Duodenal mucosa (tissue), 2 donors: ENCODE data around the gene CCDC92.

Experiments used
- H3K27ac ChIP-seq: one replicate; pipeline ENCODE4 v1.7.0; 2013; ENCODE audit warnings: low read depth, low read length
- H3K27me3 ChIP-seq, 2 donors: one replicate each; pipeline ENCODE4 v1.7.0; 2013; ENCODE audit warnings: low read length in 2 of 2, control low read depth in 1 of 2; ENCODE audit not compliant: insufficient read depth in 2 of 2, control insufficient read depth in 1 of 2
- H3K36me3 ChIP-seq, 2 donors: one replicate each; pipeline ENCODE4 v1.7.0; 2013; ENCODE audit warnings: low read length in 2 of 2, control low read depth in 1 of 2; ENCODE audit not compliant: insufficient read depth in 2 of 2, control insufficient read depth in 1 of 2
- H3K4me1 ChIP-seq, 2 donors: one replicate each; pipeline ENCODE4 v1.7.0; 2013; ENCODE audit warnings: low read length in 2 of 2, control low read depth in 1 of 2; ENCODE audit not compliant: insufficient read depth in 2 of 2, control insufficient read depth in 1 of 2
- H3K4me3 ChIP-seq, 2 donors: one replicate each; pipeline ENCODE4 v1.7.0; 2013; ENCODE audit warnings: low read length in 2 of 2, low read depth in 1 of 2
- H3K9ac ChIP-seq, 2 donors: one replicate each; pipeline ENCODE4 v1.7.0; 2013; ENCODE audit warnings: low read length in 2 of 2, low read depth in 1 of 2
- H3K9me3 ChIP-seq, 2 donors: one replicate each; pipeline ENCODE4 v1.7.0; 2013; ENCODE audit warnings: low read length in 2 of 2, control low read depth in 1 of 2; ENCODE audit not compliant: control insufficient read depth in 1 of 2

Gene CCDC92

DNA sequence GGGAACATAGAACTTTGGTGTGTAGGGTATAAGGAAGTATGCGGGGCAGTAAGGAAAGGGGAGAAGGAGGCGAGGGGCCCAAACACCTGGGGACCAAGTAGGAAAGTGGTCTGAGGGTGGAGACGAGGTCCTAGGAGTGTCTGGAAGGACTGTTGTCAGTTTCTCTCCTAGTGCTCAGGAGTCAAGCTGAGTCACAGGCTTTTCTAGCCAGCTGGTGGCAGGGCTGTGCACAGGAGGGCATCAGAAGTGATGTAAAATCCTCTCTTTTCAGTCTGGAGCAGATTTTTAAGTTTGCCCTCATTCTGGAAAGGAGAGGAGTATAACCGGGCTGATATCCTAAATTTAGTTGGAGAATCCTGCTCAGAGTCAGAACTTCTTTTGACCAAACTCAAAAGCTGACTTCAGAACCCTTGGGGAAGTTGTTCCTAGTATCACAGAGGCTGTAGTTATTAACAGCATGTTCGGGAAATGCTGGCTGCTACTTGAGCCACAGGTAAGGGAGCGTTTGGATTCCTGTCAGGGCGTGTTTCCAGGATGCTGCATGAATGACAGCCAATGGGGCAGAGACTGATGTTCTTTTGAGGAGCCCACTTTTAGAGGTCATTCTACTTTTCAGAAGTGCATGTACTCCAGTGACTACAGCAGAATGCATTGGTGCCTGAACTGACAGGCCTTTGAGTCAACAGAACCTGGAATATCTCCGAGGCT lies 19.6 kb upstream of the CCDC92 start:
- Histone ChIP-seq H3K4me1 (peaks cover 54 to 67% of the 10 kb centered on the region in 2 donors), H3K27ac (no peak overlapping the region), H3K9me3 (no peaks in the 10 kb centered on the region), H3K4me3 (peak overlapping the region in 1 of 2 donors; percentile 6), H3K36me3 (peaks cover 14 to 38% of the 10 kb centered on the region in 2 donors), H3K9ac (no peak overlapping the region), H3K27me3 (no peaks in the 10 kb centered on the region)

DNA sequence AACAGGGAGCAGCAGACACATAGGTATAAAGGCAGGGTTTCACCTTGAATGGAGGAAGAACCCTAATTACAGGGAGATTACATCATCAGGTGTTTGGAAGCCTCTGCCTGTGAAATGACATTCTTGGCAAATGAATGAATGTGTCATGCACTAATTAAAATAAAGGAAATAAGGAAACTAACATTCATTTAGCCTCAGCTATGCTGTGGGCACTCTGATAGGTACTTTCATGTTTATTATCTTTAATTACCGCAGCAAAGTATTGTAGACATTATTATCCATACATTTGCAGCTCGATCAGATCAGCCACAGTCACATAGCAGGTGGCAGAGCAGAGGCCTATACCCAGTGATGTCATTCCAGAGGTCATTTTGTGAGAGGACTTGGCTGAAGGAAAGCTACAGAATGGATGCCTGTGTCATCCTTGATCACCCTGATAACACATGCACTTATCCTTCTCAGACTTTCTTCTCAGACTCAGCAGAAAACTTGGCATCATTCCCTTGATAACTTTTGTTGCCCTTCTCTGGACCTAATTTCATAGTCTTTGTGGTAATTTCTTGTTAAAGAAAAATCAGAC lies 18.8 kb upstream of the CCDC92 start:
- H3K27me3 ChIP-seq, result no peaks in the 10 kb centered on the region
- peak overlapping the region in 1 of 2 donors; percentile 6 for H3K4me3 ChIP-seq
- peaks cover 14 to 32% of the 10 kb centered on the region in 2 donors for H3K36me3 ChIP-seq
- no peak overlapping the region for H3K27ac ChIP-seq
- no peaks in the 10 kb centered on the region for H3K9me3 ChIP-seq
- peaks cover 62 to 75% of the 10 kb centered on the region in 2 donors for H3K4me1 ChIP-seq
- no peak overlapping the region for H3K9ac ChIP-seq

DNA sequence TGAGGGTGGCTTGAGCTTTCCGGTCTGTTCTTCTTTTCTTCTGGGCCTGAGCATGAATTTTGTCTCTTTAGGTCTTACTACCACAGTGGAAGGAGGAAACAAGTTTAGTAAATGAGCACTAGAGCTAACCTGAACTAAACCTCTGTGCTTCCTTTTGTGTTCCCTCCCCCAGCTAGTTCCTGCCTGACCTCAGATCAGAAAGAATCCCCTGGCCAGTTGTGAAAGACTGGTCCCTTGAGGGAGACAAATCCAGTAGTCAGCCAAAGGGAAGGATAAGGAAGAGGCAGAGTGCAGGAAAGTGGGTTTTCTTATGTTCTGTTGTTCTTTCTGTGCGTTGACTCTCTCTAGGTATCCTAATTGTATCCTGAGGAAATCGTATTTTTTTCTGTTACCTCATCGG lies 17.9 kb upstream of the CCDC92 start:
- H3K4me1 ChIP-seq, result peaks cover 57 to 74% of the 10 kb centered on the region in 2 donors
- H3K36me3 ChIP-seq, result peaks cover 10 to 24% of the 10 kb centered on the region in 2 donors
- H3K9me3 ChIP-seq, result no peaks in the 10 kb centered on the region
- H3K27me3 ChIP-seq, result no peaks in the 10 kb centered on the region
- peak overlapping the region in 1 of 2 donors; percentile 26 for H3K9ac ChIP-seq
- H3K4me3 ChIP-seq, result peak overlapping the region in 1 of 2 donors; percentile 28
- H3K27ac ChIP-seq, result no peak overlapping the region

DNA sequence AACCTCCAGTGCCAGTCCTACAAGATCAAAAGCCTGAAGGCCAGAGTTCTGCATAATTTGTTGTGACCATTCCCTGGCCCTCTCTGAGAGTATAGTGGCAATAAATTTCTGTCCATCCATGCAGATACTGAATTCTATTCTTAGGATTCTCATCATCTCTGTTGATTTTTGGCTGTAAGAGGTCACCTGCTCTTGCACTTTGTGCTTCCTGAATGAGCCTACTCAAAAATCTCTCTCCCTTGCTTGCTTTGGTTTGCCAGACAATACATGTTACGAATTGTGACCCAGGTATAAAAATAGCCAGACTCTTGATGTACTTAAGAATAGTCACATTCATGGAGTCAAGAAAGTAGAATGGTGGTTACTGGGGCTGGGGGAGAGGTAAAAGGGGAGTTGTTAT lies 17.1 kb upstream of the CCDC92 start:
- H3K36me3 ChIP-seq, result peaks cover 10 to 18% of the 10 kb centered on the region in 2 donors
- H3K9ac ChIP-seq, result no peak overlapping the region
- H3K27ac ChIP-seq, result no peak overlapping the region
- no peaks in the 10 kb centered on the region for H3K27me3 ChIP-seq
- H3K4me1 ChIP-seq, result peaks cover 57 to 66% of the 10 kb centered on the region in 2 donors
- H3K4me3 ChIP-seq, result no peak overlapping the region
- no peaks in the 10 kb centered on the region for H3K9me3 ChIP-seq

DNA sequence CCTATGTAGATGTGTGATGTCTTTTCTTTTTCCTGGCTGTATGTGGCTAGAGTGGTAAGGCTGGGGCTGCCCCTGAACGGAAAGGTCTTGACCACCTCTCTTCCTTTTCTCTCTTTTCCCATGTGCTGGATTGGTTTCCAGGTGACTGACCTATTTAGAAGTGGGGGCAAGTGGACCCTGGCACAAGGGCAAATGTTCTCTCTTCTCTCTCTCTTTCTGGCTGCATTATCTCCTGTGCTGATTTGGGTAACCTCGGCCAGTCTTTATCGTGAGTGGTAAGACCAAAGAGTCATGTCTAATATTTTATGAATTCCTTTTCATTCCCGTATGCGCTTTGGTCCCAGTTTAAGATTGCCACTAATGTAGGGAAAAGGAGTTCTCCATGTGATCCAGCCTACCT lies 16.5 kb upstream of the CCDC92 start:
- Histone ChIP-seq H3K4me1 (peaks cover 57 to 66% of the 10 kb centered on the region in 2 donors), H3K9me3 (no peaks in the 10 kb centered on the region), H3K36me3 (peaks cover 10 to 18% of the 10 kb centered on the region in 2 donors), H3K27ac (no peak overlapping the region), H3K27me3 (no peaks in the 10 kb centered on the region), H3K9ac (no peak overlapping the region), H3K4me3 (no peak overlapping the region)

DNA sequence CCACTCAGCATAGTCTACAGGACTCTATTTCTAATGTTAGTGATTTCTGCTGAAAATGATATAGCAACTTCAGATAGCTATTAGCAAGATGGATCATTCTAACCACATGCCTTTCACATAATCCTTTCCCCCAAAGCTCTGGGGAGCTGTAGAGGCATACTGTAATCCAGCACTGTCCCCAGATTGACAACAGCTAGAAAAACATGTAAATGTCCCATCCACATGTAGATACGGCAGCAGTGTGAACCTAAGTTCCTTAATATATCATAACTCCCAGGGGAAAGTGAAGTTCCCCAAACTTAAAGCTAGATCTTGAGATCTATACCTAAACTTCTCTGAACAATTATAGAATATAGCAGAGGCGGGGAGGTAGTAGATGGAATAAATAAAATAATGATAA lies 14.4 kb upstream of the CCDC92 start:
- Histone ChIP-seq H3K36me3 (peaks cover 6 to 21% of the 10 kb centered on the region in 2 donors), H3K4me3 (no peak overlapping the region), H3K9me3 (no peaks in the 10 kb centered on the region), H3K4me1 (peaks cover 37 to 46% of the 10 kb centered on the region in 2 donors), H3K9ac (no peak overlapping the region), H3K27ac (no peak overlapping the region), H3K27me3 (no peaks in the 10 kb centered on the region)

DNA sequence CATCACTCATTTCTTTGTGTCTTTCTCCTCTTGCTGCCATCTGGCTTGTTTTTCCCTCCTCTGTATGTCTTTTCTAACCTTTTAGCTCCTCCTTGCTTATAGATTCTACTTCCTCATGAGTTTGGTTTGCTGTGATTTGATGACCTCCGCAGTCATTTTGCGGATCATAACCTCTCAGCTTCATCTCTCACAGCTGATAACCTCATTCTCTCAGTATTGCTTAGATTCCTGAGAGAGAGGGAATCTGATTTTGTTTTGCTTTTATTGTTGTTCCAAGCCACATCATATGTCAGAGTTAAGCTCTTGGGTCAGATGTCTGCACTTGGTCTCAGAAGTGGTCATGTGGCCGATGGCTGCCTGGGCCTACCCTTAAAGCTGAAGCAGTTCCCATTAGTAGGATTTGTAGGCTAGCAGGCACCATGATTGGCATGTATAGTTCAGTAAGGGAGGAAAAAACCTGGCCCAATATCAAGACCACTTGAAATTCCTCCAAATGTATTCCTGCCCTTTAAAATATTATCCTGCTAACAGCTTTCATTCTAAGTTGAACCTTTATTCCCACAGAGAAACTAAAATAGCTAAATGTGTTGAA lies 13.8 kb upstream of the CCDC92 start:
- H3K9me3 ChIP-seq, result no peaks in the 10 kb centered on the region
- H3K36me3 ChIP-seq, result peaks cover 6 to 23% of the 10 kb centered on the region in 2 donors
- no peak overlapping the region for H3K4me3 ChIP-seq
- H3K27ac ChIP-seq, result no peak overlapping the region
- no peak overlapping the region for H3K9ac ChIP-seq
- no peaks in the 10 kb centered on the region for H3K27me3 ChIP-seq
- peaks cover 31 to 41% of the 10 kb centered on the region in 2 donors for H3K4me1 ChIP-seq

DNA sequence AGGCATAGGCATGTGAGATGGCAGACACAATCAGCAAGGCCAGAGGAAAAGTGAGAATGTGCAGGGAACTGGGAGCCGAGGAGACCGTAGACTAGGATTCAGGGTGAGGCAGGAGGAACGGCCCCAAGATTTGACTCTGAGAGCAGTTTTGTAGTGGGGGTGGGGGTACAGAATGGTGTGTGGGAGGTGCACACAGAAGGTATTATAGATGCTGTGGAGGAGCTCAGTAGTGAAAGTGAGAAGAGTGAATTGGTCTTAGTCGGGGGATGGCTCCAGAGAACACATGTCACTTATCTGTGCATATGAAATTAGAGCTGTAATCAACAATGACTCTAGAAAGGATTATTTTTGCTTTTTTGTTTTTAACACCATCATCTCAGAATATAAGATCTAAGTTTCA lies 12.3 kb upstream of the CCDC92 start:
- Histone ChIP-seq H3K9ac (no peak overlapping the region), H3K36me3 (peaks cover 6 to 25% of the 10 kb centered on the region in 2 donors), H3K4me1 (peaks cover 16 to 27% of the 10 kb centered on the region in 2 donors), H3K27me3 (no peaks in the 10 kb centered on the region), H3K4me3 (no peak overlapping the region), H3K27ac (no peak overlapping the region), H3K9me3 (no peaks in the 10 kb centered on the region)

DNA sequence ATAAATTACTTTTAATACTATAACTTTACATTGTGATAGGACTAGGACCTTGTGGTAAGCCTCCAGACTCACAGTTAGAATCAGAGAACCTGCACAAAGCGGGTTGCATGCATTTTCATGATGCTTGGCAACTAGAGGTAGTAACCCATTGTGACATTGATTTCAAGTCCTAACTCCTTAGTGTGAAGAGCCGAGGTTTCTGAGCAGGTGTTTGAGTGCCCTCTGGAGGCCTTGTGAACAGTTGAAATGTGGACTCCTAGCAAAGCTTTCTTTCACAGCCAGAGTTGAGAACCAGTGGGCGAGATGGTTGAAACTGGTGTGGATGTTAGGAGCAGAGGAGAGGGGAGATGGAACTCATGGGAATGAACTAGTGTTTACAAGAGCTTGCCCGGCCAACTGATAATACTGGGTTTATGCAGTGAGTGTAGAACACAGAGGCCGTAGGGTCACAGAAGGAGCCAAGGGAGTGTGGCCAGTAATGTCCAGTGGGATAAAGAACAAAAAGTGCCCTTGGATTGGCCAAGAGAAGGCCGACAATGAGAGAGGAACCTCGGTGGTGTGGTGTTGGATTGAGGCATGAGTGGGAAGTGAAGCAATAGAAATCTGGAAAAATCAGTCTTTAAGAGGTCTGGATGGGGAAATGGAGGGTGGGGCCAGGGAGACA lies 11.3 kb upstream of the CCDC92 start:
- no peaks in the 10 kb centered on the region for H3K9me3 ChIP-seq
- H3K36me3 ChIP-seq, result peaks cover 6 to 18% of the 10 kb centered on the region in 2 donors
- H3K4me1 ChIP-seq, result peaks cover 11 to 17% of the 10 kb centered on the region in 2 donors
- H3K4me3 ChIP-seq, result no peak overlapping the region
- no peaks in the 10 kb centered on the region for H3K27me3 ChIP-seq
- no peak overlapping the region for H3K9ac ChIP-seq
- H3K27ac ChIP-seq, result no peak overlapping the region

DNA sequence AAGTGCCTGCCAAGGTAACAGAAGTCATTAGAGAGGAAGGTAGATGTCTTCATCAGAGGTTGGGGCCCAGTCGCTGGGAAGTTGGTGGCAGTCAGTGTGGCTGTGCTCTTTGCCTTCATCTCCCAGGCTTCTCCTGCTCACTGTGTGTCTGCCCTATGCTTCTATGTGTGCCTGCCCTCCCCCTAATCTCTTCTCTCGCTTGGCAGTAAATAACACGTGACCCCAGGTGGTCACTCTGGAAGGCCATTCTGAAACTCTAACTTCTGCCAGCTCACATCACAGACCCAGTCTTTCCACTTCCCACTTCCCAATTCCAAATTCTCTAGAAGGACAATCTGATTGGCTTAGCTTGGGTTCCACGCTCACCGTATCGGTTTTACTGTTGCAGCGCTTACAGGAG lies 9.6 kb upstream of the CCDC92 start:
- H3K27me3 ChIP-seq, result no peaks in the 10 kb centered on the region
- no peaks in the 10 kb centered on the region for H3K9me3 ChIP-seq
- H3K4me3 ChIP-seq, result no peak overlapping the region
- peaks cover 11 to 15% of the 10 kb centered on the region in 2 donors for H3K36me3 ChIP-seq
- no peak overlapping the region for H3K9ac ChIP-seq
- H3K27ac ChIP-seq, result no peak overlapping the region
- H3K4me1 ChIP-seq, result peaks cover 8 to 15% of the 10 kb centered on the region in 2 donors
